ENCODE measurements around the gene IRS2. TPM values are rescaled to one million over a fixed set of nuclear protein-coding genes. Genes with fewer than 3 reads are reported as not detected.

Gene IRS2
- total RNA-seq, 1 donor from 2014 or later = 14.9 TPM

- Histone ChIP-seq H3K27ac (replicated peaks) (no peak overlapping the region), H3K27me3 (ENCODE audit: low read depth) (peaks cover 21% of the 10 kb centered on the region), H3K4me3 (no peak overlapping the region), H3K4me1 (peaks cover 14% of the 10 kb centered on the region), H3K36me3 (peaks cover 6% of the 10 kb centered on the region), H3K9me3 (replicated peaks) (no peaks in the 10 kb centered on the region)
- intact Hi-C loops (cut with micrococcal nuclease) = no loop called here
- TF ChIP-seq, protein P1, sequence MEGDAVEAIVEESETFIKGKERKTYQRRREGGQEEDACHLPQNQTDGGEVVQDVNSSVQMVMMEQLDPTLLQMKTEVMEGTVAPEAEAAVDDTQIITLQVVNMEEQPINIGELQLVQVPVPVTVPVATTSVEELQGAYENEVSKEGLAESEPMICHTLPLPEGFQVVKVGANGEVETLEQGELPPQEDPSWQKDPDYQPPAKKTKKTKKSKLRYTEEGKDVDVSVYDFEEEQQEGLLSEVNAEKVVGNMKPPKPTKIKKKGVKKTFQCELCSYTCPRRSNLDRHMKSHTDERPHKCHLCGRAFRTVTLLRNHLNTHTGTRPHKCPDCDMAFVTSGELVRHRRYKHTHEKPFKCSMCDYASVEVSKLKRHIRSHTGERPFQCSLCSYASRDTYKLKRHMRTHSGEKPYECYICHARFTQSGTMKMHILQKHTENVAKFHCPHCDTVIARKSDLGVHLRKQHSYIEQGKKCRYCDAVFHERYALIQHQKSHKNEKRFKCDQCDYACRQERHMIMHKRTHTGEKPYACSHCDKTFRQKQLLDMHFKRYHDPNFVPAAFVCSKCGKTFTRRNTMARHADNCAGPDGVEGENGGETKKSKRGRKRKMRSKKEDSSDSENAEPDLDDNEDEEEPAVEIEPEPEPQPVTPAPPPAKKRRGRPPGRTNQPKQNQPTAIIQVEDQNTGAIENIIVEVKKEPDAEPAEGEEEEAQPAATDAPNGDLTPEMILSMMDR (IDR thresholded peaks at IDR 0.05; ENCODE audit: borderline replicate concordance) = no peak
- no peak for DNase-seq
Measured at GRCh38 chr13:109748677-109749076, 37.7 kb downstream of the IRS2 start.

DNA sequence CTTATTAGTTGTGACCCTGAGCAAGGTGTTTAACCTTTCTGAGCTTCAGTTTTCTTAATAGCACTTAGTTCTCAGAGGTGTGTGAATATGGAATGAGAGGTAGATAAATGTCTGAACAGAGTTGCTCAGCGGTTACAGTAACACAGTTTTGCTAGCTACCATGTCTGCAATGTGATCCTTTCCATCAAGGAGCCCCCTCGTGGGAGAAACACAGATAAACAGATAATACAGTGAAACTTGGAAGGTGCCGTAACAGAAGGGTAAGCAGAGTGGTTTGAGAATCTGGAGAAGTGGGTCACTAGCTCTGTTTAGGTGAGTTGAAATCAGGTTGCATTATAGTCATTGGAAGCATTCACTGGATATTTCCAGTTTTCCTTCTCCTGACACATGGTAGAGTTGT is 38.9 kb downstream of the IRS2 start:
- peaks cover 16% of the 10 kb centered on the region for H3K4me1 ChIP-seq
- no peak for DNase-seq
- H3K36me3 ChIP-seq = no peaks in the 10 kb centered on the region
- no peak overlapping the region for H3K4me3 ChIP-seq
- no peak overlapping the region for H3K27ac ChIP-seq (replicated peaks)
- no peaks in the 10 kb centered on the region for H3K9me3 ChIP-seq (replicated peaks)
- intact Hi-C loops (cut with micrococcal nuclease) = no loop called here
- TF ChIP-seq, protein P1 (IDR thresholded peaks at IDR 0.05; ENCODE audit: borderline replicate concordance) = no peak
- H3K27me3 ChIP-seq (ENCODE audit: low read depth) = peaks cover 29% of the 10 kb centered on the region

GRCh38 chr13:109746364-109746763 is 40.0 kb downstream of the IRS2 start:
- Histone ChIP-seq H3K27me3 (ENCODE audit: low read depth) (peaks cover 32% of the 10 kb centered on the region), H3K9me3 (replicated peaks) (no peaks in the 10 kb centered on the region), H3K4me1 (peaks cover 16% of the 10 kb centered on the region), H3K4me3 (no peak overlapping the region), H3K27ac (replicated peaks) (no peak overlapping the region), H3K36me3 (no peaks in the 10 kb centered on the region)
- intact Hi-C loops (cut with micrococcal nuclease) = no loop called here
- TF ChIP-seq, protein P1 (IDR thresholded peaks at IDR 0.05; ENCODE audit: borderline replicate concordance) = no peak
- no peak for DNase-seq

GRCh38 chr13:109745702-109746101 is 40.7 kb downstream of the IRS2 start:
- H3K4me1 ChIP-seq = peaks cover 16% of the 10 kb centered on the region
- no peaks in the 10 kb centered on the region for H3K9me3 ChIP-seq (replicated peaks)
- no peak for DNase-seq
- no peak overlapping the region for H3K4me3 ChIP-seq
- no peaks in the 10 kb centered on the region for H3K36me3 ChIP-seq
- no peak overlapping the region for H3K27ac ChIP-seq (replicated peaks)
- peaks cover 32% of the 10 kb centered on the region for H3K27me3 ChIP-seq (ENCODE audit: low read depth)
- TF ChIP-seq, protein P1 (IDR thresholded peaks at IDR 0.05; ENCODE audit: borderline replicate concordance) = no peak
- intact Hi-C loops (cut with micrococcal nuclease) = no loop called here

DNA sequence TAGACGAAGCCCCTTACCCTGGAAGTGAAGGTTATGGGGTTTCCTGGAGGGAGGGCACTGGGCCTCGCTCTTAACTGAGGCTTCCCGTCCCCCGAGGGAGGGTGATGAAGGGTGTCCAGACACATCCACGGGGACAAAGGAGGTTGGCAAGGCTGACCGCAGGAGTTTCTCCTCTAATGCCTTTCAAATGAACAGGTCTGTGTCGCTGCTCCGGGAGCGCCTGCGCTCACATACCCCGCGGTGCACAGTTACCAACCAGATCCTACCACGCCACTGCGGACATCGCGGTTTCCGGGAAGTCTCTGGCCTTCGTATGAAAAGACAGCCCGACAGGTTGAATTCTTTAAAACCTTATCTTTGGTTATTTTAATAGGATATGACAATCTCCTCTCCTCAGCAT is 41.3 kb downstream of the IRS2 start:
- H3K4me3 ChIP-seq = no peak overlapping the region
- peaks cover 16% of the 10 kb centered on the region for H3K4me1 ChIP-seq
- intact Hi-C loops (cut with micrococcal nuclease) = no loop called here
- peaks cover 32% of the 10 kb centered on the region for H3K27me3 ChIP-seq (ENCODE audit: low read depth)
- H3K27ac ChIP-seq (replicated peaks) = no peak overlapping the region
- DNase-seq = no peak
- TF ChIP-seq, protein P1 (IDR thresholded peaks at IDR 0.05; ENCODE audit: borderline replicate concordance) = no peak
- no peaks in the 10 kb centered on the region for H3K9me3 ChIP-seq (replicated peaks)
- H3K36me3 ChIP-seq = no peaks in the 10 kb centered on the region

Data from left ventricle myocardium inferior (tissue), 1 donor.